Measurements from ENCODE around the gene PSME2. TPM values are rescaled to one million over a fixed set of nuclear protein-coding genes. Genes with fewer than 3 reads are reported as not detected.

The PSME2 gene
- total RNA-seq, 1 experiment from 2014 or later = 126 TPM

- no peak overlapping the region for H2BK120ac ChIP-seq (ENCODE audit: low read depth, low read length, poor library complexity, severe bottlenecking)
- no peak overlapping the region for H2AK5ac ChIP-seq (ENCODE audit: insufficient read length, low read length)
- H3K27ac Mint-ChIP-seq = no peak overlapping the region; a peak in 1 of 7 replicates
- DNase-seq = no peak
- WGBS (ENCODE audit: extremely low coverage, insufficient read length, low lambda C conversion rate) = no CpG with 5 or more reads among the region's 9 CpGs
- no peaks in the 10 kb centered on the region for H4K20me1 ChIP-seq (ENCODE audit: control insufficient read depth, insufficient read depth, insufficient read length)
- H3K4me1 ChIP-seq (ENCODE audit: insufficient read depth, low read length) = no peaks in the 10 kb centered on the region
- no peak overlapping the region for H3K14ac ChIP-seq (ENCODE audit: insufficient read depth, low read length)
- H3K56ac ChIP-seq (ENCODE audit: insufficient read length, low read depth, low read length) = no peak overlapping the region
- no peak overlapping the region for H3K4me2 ChIP-seq (ENCODE audit: insufficient read depth, insufficient read length, low read length)
- no peaks in the 10 kb centered on the region for H3K27me3 ChIP-seq (ENCODE audit: insufficient read depth, low read length)
- H3T11ph ChIP-seq (ENCODE audit: low read length) = no peak overlapping the region
- H3K23me2 ChIP-seq (ENCODE audit: insufficient read length, low read depth, low read length, poor library complexity, severe bottlenecking) = peaks cover 19% of the 10 kb centered on the region
- no peak overlapping the region for H3K4ac ChIP-seq (ENCODE audit: low read depth, low read length)
- H3K79me2 ChIP-seq (ENCODE audit: insufficient read depth, low read length) = peaks cover 8% of the 10 kb centered on the region; the same call in 1 of the 2 replicates
- H3K36me3 Mint-ChIP-seq (ENCODE audit: insufficient read depth in 1 of 3, low read depth in 3 of 3) = peaks cover 28 to 60% (median 58%) of the 10 kb centered on the region in 3 experiments
- no peak overlapping the region for H2AFZ ChIP-seq (ENCODE audit: low read length)
- H2BK20ac ChIP-seq (ENCODE audit: low read depth, low read length, poor library complexity, severe bottlenecking) = no peak overlapping the region
- H4K91ac ChIP-seq (ENCODE audit: insufficient read length, low read depth, low read length) = no peak overlapping the region
- no peaks in the 10 kb centered on the region for H3K27me3 Mint-ChIP-seq (ENCODE audit: low read depth)
- no peak overlapping the region for H3K27ac ChIP-seq (ENCODE audit: insufficient read length, low read depth, low read length)
- no peak overlapping the region for H4K8ac ChIP-seq (replicated peaks; ENCODE audit: insufficient read length, low read depth, low read length)
- no peaks in the 10 kb centered on the region for H3K9me3 ChIP-seq (ENCODE audit: control insufficient read depth, low read depth, low read length)
- no peak overlapping the region for H2BK12ac ChIP-seq (ENCODE audit: insufficient read length, low read depth, low read length)
- peaks cover 4% of the 10 kb centered on the region for H3K79me1 ChIP-seq (ENCODE audit: insufficient read depth, low read depth, low read length, poor library complexity, severe bottlenecking)
- H3K23ac ChIP-seq (ENCODE audit: insufficient read length, low read depth, low read length) = no peak overlapping the region
- peaks cover 21 to 24% of the 10 kb centered on the region in 2 experiments for H3K4me1 Mint-ChIP-seq
- H3K9ac ChIP-seq (ENCODE audit: extremely low read depth, insufficient read length, low read length) = no peak overlapping the region
- H3K4me3 Mint-ChIP-seq = no peak overlapping the region
- no peak for TF ChIP-seq CTCF (conservative IDR thresholded peaks at IDR 0.05)
- H2BK5ac ChIP-seq (ENCODE audit: insufficient read length, low read length) = no peak overlapping the region
- no peak overlapping the region for H4K5ac ChIP-seq (ENCODE audit: insufficient read length, low read depth, low read length)
- no peaks in the 10 kb centered on the region for H3K9me3 Mint-ChIP-seq
- H3K18ac ChIP-seq (ENCODE audit: insufficient read length, low read depth, low read length) = no peak overlapping the region
- no peak overlapping the region for H2BK15ac ChIP-seq (ENCODE audit: low read depth, low read length)
Measured at GRCh38 chr14:24150061-24150460, 3.7 kb upstream of the PSME2 start.
